ENCODE data around the gene ZBED4.

The ZBED4 gene

GRCh38 chr22:49937758-49938564, 84.3 kb downstream of the ZBED4 start:
- DNase-seq: no peak

- no peak for DNase-seq
Measured at GRCh38 chr22:49938565-49939136, 85.0 kb downstream of the ZBED4 start.
